ENCODE data around the gene KCNA5.

KCNA5 gene

DNA sequence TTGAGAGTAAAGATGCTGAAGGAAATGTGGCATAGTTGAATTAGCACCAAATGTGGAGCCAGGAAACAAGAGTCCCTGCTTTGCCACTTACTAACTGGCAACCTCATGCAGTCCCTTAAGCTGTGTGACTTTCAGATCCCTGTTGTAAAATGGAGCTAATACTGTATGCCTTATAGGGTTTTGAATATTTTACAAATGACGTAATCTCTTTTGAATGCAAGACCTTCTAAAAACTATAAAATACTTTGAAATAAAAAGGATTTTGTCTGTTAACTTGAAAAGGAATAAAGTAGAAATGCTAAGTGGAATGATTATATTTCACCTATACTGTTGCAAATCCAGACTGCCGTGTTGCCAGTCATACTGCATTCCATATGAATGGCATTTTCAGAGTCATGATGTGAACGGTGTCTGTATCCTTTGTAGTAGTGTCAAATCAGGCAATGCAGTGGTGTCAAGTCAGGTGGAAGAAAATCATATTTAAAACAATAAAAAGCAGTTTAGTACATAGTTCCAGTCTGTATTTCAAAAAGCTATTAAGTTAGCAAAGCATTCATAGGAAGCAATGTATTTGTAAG lies 21.3 kb downstream of the KCNA5 start:
- DNase-seq (ENCODE audit: low read depth), result no peak

DNA sequence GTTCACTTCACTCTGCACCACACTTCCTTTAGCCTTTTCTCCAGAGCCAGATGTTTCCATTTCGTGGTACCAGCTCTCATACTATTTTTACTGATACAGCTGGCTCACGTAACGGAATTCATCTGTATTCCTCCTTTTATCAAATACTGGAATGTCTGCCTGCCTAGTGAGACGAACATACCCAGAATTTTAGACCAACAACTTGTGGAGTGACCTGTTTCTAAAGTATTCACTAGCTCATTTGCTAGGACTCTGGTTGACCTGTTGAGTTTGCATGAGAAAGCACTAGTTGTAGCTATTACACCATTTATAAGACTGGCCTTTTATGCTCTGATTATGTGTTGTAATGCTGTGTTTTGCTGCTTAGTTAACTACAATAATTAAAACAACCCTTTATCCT lies 22.6 kb downstream of the KCNA5 start:
- no peak for DNase-seq (ENCODE audit: low read depth)

DNA sequence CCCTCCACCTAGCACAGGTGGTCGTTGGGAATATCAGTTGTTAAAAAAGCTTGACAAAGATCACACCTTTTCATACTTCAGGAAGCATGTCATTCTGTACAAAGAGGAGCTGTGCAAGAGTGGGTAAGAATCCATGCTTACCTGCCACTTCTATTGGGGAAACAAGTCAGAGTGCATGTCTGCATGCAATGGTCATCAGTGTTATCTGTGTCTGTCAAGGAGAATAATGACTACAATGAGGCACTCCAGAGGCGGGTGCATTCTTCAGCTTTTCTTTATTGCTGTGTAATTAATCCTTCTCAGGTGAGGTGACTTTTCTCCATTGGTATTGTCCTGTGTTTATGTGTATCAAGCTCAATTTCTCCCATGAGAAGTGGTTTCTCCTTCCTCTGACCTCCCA lies 24.4 kb downstream of the KCNA5 start:
- DNase-seq (ENCODE audit: low read depth), result no peak

DNA sequence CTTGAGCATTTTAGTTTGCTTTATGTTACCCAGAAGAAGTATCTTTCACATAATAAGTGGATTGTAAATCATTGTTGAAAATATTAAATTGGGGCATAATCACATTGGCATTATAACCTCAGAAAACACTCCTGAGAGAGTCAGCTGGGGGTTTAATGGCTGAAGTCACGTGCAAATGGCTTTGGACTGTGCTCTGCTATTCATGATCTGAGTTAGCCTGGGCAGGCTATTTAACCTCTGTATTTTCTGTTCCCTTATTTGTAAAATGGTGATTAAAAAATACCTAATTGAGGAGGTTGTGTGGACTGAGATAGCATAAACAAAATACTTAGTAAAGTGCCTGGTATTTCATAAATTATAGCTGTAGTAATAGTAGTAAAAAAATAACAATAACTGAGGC lies 24.9 kb downstream of the KCNA5 start:
- no peak for DNase-seq (ENCODE audit: low read depth)

DNA sequence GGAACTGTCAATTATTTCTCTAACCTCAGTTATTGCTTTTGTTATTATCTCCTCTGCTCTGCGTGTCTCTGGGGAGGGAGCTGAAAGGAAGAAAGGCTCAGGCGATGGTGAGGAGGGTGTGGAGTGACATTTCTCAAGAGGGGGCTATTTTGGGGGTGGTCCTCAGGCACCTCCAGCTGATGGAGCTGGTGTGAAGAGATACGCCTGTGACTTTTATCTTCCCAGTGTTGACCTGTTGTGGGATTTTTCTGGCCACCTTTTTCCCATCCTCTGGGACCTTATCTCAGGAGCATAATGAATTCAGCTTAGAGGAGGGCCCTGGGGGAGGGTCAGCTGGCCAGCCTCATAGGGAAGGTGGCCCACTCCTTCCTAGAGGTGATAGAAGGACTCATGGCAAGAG lies 26.4 kb downstream of the KCNA5 start:
- DNase-seq (ENCODE audit: low read depth), result no peak

DNA sequence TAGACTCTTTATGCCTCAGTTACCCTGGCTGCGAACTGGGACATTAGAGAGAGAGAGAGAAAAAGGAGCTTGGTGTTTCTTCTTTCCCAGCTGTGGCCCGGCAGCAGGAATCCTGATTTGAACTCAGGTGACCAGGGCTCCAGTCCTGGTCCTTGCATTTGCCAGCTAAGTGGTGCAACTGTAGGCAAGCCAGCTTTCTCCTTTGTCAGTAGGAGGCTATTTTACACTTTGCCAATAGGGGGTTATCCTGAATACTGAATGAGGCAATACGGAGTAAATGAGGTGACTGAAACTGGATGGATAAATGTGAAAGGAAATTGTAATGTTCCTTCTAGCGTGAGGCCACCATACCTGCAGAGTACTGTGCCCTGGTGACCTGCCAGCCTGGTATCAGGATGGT lies 27.8 kb downstream of the KCNA5 start:
- DNase-seq (ENCODE audit: low read depth), result no peak

DNA sequence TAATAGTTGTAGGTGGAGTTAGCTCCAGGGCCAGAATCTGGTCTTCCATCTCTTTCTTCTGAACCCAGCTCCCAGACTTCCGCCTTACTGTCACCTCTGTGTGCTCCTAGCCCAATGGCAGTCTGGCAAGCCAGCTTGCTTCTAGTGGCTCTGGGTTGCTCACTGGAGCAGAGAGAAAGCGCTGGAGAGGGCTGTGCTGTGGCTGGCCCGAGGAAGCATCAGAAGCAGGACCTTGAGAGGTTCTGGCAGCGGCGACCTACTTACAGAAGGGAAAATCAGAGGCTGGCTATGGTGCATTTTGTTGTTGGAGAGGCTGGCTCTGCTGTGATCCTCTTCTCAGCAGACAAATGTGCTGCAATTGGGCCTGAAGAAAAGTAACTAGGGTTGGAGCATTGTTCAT lies 28.6 kb downstream of the KCNA5 start:
- no peak for DNase-seq (ENCODE audit: low read depth)

DNA sequence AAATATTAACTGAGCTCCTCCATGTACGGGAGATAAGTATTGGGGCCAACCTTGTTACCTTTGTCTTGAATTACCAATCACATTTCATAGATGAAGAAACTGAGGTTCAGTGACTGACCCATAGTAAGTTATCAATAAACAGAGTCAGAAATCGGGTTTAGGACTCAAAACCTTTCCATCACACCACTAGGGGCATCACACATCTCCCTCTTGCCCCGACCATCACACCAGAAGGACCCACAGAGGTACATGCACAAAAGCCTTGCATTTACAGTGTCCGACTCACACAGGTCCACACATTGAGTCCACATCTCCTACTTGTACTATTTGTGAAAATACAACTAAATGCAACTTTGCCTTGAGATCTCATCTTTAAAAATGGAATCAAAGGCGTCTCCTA lies 29.4 kb downstream of the KCNA5 start:
- DNase-seq (ENCODE audit: low read depth), result no peak

DNA sequence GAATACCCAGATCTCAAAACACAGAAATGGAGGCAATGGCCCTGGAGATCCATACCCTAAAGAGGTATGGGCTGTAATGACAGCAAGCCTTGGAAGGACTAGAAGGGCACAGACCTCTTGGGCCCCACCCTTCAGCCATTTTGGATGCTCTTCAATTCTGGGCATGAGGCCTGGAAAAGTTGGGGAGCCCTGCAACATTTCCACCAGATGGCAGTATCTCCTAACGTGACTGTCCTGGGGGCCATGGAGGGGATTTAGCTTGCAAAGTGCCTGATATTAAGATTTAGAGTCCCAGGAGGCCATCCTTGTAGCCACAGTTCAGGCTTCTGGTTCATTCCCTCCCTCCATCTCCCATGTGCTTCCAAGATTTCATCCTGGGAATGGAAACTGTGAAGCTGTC lies 30.2 kb downstream of the KCNA5 start:
- DNase-seq (ENCODE audit: low read depth), result no peak

DNA sequence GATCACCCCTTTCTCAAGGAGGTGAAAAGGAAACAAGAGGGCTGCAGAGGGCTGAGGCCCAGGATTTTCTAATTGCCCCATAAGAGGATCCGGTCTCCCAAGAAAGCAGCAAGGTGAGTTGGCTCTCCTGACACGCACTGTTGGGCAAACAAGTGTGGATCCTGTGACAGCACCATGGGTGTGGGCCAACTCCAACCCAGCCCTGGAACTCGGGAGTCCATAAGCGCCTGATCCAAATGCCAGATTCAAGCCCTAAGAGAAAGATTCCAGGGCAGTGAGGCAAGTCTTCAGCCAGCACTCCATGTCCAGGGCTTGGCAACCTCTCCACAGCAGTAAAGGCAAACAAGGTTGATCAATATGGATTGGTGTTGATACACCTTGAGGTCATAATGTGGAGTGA lies 33.1 kb downstream of the KCNA5 start:
- no peak for DNase-seq (ENCODE audit: low read depth)

DNA sequence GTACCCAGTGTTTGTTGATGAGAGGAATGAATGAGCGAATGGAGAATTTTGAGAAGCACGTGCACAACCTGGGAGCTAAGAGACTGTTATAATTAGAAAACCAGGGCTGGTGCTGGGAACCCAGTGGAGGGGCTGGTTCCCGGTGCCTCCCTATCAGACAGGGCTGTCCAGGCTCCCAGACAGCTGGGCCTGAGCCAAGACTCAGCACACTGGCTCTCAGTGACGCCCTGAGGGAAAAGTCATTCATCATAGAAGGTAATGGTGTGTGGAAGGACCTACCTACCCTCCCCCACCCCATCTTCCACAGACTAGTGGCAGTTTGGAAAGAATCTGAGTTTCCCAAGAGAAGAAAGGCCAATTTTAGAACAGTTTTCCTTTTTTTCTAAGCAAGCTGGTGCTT lies 34.7 kb downstream of the KCNA5 start:
- no peak for DNase-seq (ENCODE audit: low read depth)

DNA sequence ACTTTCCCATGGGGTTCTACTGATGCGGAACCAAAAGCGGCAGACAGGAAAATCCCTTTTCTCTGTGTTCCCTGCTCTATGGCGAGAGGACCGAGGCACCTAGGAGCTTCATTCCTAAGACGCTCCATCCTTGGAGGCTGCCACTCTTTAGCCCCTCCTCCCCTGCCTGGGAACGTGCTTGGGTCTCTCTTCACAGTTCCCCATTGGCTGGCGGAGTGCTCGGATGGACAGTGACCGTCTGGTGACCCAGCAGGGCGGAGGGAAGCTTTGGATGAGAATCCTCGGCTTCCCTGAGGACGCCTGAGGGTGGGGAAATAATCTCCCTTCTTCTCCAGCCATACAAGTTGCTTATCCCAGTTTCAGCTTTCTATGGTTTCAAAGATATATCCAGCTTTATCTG lies 37.3 kb downstream of the KCNA5 start:
- no peak for DNase-seq (ENCODE audit: low read depth)

DNA sequence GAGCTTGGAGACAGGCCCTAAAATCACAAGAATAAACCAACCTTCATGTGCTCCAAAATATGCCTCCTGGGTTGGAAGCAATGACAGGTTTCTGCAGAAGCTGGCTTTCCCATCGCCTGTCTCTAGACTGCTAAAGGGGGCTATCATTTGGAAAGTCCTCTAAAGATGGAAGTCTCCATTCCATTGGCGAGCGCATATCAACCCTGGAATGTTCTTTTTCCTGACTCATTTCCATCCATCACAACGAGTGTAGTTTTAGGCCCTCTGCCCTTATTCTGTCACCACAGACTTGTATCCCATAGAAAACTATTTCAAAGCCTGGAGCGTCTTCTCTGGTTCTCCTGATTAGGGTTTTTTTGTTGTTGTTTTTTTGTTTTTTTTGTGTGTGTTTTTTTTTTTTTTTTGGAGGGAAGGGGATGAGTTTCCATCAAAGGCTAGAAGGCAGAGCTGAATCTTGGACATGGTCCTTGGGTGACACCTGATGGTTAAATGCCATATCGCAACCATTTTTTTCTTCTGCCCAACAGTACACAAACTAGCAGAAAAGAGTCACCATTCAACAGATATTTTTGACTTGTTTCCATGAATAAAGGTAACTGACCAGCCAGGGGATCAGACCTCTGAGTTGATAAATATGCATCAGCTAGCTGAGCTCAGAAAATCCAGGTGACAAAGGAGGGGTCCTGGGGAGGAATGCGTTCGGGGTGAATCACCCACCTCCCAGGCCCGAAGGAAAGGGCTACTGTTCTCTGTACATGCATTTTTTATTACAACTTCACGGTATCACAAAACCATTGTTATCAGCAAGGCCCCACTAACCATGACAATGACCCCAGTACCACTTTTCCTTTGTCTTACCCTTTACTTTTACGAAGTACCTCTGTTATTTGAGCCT lies 40.5 kb downstream of the KCNA5 start:
- no peak for DNase-seq (ENCODE audit: low read depth)

DNA sequence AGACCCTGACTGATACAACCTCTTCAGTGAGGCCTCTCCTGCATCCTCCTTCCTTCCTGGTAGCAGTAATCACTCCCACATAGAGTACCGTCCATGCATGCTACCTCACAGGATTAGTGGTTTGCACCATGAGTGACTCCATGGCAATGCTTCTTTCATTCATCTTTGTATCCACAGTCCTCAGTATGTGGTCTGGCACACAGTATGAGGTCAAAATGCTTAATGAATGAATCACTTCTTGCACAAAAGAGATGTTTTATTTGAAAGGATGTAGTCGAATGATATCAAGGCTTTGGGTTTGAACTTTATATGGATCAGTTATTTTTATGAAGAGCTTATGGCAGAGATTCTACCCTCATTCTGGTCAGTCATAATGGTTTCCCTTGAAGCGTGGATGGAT lies 42.2 kb downstream of the KCNA5 start:
- DNase-seq (ENCODE audit: low read depth), result peak; percentile 85

DNA sequence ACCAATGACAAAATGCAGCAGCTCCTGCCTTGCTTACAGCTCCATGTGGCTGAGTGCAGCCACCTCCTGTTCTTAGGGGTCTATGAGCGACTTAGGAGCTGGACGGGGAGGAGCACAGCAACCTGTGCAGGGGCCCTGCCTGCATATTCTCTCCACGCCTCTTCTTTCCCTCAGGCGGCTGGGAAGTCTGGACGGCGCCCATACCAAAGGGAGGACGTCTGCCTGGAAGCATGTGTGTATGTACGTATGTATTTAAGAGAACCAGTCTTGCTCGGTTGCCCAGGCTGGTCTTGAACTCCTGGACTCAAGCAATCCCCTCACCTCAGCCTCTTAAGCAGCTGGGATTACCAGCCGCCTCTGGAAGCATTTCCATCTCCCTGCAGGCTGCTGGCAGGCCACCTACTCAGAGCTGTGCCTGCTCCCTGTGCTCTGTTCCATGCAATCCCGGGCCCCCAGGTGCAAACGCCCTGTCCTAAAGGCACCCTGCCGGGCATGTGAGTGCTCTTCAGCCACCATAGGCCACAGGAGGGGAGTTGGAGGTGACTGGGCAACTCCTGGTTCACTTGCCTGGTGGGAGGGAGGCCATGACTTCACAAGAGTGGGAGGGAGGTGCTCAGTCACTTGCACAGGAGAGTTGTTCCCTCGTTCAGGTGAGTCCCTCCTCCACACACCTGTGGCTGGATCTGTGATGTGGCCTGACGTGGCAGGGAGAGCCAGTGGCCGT lies 44.3 kb downstream of the KCNA5 start:
- DNase-seq (ENCODE audit: low read depth), result no peak

DNA sequence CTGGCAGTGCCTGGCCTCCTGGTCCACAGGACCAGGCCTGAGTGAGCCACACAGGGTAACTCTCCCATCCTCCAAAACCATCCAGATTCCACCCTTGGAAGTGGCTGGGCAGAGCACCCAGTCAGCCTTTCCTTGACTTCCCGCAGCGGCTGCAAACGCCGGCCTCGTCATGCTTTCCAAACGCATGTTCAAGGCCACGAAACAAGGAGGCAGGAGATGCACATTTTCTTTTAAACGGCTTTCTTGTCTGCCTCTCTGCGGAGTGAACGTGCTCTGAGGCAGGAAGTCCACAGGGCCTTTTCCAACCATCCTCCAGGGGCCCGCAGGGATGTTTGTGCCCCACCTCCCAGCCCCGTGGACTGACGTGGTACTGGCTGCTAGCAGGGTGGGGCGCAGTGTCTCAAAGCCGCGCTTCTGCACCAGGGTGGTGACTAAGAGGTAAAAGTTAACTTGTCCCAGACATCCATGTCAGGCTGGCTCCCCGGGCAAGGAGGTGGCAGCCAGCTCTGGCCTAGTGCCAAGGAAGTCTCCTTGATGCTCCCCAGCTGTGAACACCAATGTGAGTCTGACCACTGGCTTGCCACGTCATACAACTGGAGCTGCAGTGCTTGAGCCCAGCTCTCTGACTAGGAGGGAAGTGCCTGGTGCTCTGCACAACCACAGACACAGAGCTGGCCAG lies 45.0 kb downstream of the KCNA5 start:
- no peak for DNase-seq (ENCODE audit: low read depth)

DNA sequence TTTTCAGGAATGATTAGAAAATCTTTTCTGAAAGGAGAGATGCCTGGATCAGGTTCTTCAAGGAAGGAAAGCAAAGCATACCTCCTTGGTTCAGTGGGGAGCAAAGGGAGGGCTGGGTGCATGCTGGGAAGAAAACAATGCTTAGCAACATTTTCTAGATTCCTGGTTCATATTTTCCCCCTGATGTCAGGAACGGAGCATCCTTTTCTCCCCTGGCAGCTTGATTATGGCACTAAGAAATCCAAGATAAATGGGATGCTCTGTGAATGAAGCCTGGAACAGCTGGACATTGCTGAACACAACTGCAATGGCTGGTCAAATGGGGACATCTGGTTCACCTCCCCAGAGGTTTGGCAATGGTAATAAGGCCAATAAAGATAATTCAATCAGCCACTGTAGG lies 50.9 kb downstream of the KCNA5 start:
- no peak for DNase-seq (ENCODE audit: low read depth)

DNA sequence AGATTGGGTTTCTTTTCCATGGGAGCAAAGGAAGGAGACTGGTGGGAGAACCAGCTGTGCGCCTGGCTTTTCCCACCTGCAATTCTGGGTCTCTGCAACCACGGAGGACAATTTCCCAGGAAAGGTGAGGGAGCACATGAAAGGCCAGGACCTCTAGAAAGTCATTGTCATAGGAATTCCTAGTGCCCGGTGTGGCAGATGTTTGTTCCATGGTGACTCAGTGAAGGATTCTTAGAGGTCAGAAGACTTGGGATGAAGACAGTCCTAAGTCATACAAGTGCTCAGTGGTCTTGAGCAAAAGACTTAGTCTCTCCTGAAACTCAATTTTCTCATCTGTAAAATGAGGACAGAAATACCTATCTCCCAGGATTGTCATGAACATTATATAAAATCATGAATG lies 51.3 kb downstream of the KCNA5 start:
- no peak for DNase-seq (ENCODE audit: low read depth)
